Naive B cell (primary cell): ENCODE results near the gene GTPBP10. TPM values are rescaled to one million over a fixed set of nuclear protein-coding genes. Genes with fewer than 3 reads are reported as not detected.
A peak's percentile ranks its signal among the peaks of the same experiment; 100 is the strongest.

Experiments used
- ATAC-seq, 2 donors: fragments of 150-1000 bp; cut with Tn5 transposase; 2 replicates each; pipeline ENCODE4 v1.10.0; 2021; ENCODE audit warnings: low read depth in 2 of 2, mild to moderate bottlenecking in 2 of 2, moderate library complexity in 2 of 2
- DNase-seq: peaks from one replicate; pipeline ENCODE4 v3.0.0; 2022
- H3K27ac Mint-ChIP-seq, 6 donors: one replicate each; pipeline ENCODE4 v1.8.0; 2020 to 2022; ENCODE audit warnings: mild to moderate bottlenecking in 6 of 6, mixed read lengths in 6 of 6, moderate library complexity in 5 of 6, inconsistent platforms in 2 of 6
- H3K27me3 Mint-ChIP-seq, 3 donors: one replicate each; pipeline ENCODE4 v1.8.0; 2021 to 2022; ENCODE audit warnings: mixed read lengths in 3 of 3, mild to moderate bottlenecking in 1 of 3
- H3K36me3 Mint-ChIP-seq, 2 donors: one replicate each; pipeline ENCODE4 v1.8.0; 2020 to 2022; ENCODE audit warnings: mixed read lengths in 2 of 2, inconsistent platforms in 1 of 2, mild to moderate bottlenecking in 1 of 2
- H3K4me1 Mint-ChIP-seq, 3 donors: one replicate each; pipeline ENCODE4 v1.8.0; 2020 to 2022; ENCODE audit warnings: mixed read lengths in 3 of 3, inconsistent platforms in 1 of 3, mild to moderate bottlenecking in 1 of 3, moderate library complexity in 1 of 3
- H3K4me3 Mint-ChIP-seq, 8 donors: one replicate each; pipeline ENCODE4 v1.8.0; 2020 to 2022; ENCODE audit warnings: mild to moderate bottlenecking in 8 of 8, mixed read lengths in 8 of 8, moderate library complexity in 8 of 8, inconsistent platforms in 2 of 8
- H3K9me3 Mint-ChIP-seq, 7 donors: one replicate each; pipeline ENCODE4 v1.8.0; 2020 to 2022; ENCODE audit warnings: mixed read lengths in 7 of 7, mild to moderate bottlenecking in 5 of 7, inconsistent platforms in 2 of 7, moderate library complexity in 1 of 7
- polyA plus RNA-seq, 6 donors: library from polyadenylated mRNA; unstranded; fragments of 300-500 nt; fragmentation: Illumina TruSeq; gene quantifications; one replicate each; pipeline ENCODE4 v1.2.3, GENCODE V29; 2021; ENCODE audit warnings: low read depth in 6 of 6

Gene GTPBP10
- polyA plus RNA-seq, 6 donors from 2014 or later = 33.2 to 53.2 (median 47.9) TPM

DNA sequence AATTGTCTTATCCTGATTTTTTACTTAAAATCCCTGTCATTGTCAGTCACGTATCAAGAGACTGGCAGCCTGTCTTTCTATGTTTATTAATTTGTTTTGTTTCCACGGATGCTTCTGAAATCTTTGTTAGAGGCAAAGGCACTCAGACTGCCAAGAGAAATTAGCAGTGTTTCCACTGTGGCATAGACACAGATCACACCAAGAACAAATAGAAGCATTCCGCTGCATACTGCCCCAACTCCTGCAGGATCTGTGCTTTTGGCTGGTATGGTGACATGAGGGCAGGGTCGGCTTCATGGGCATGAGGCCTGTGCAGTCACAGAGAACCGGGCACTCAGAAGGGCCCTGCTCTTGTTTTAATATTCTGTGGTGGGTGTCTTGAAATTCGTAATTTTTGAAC is 75.1 kb downstream of the GTPBP10 start:
- no peaks in the 10 kb centered on the region for H3K9me3 Mint-ChIP-seq
- no peak overlapping the region for H3K27ac Mint-ChIP-seq
- H3K4me3 Mint-ChIP-seq = no peak overlapping the region
- H3K27me3 Mint-ChIP-seq = no peaks in the 10 kb centered on the region
- no peak for DNase-seq
- no peaks in the 10 kb centered on the region for H3K4me1 Mint-ChIP-seq
- ATAC-seq = no peak
- H3K36me3 Mint-ChIP-seq = no peaks in the 10 kb centered on the region

DNA sequence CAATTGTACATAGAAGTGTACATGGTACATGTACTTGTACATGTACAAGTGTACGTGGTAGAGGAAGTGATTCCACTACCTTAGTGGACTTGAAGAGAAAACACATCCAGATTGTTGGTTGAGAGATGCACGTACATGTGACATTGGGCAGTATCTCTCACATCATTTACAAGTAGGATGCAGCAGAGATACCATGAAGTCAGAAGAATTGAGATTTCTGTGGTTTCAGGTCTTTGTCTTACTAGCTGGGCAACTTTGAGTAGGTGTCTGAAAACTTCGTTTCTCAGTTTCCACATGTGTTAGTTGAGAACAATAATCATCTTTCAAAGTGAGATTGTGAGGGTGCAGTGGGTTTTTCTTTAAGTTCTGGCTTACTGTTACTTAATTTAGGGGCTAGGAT is 78.2 kb downstream of the GTPBP10 start:
- ATAC-seq = no peak
- Mint-ChIP-seq H3K27me3 (peaks cover 0 to 7% (median 0%) of the 10 kb centered on the region in 3 donors), H3K36me3 (no peaks in the 10 kb centered on the region), H3K27ac (no peak overlapping the region), H3K4me1 (no peaks in the 10 kb centered on the region), H3K9me3 (no peaks in the 10 kb centered on the region), H3K4me3 (no peak overlapping the region)
- DNase-seq = no peak

GRCh38 chr7:90425376-90425775 is 78.9 kb downstream of the GTPBP10 start:
- Mint-ChIP-seq H3K9me3 (no peaks in the 10 kb centered on the region), H3K27me3 (peaks cover 2 to 13% (median 6%) of the 10 kb centered on the region in 3 donors), H3K4me1 (no peaks in the 10 kb centered on the region), H3K36me3 (no peaks in the 10 kb centered on the region), H3K4me3 (no peak overlapping the region), H3K27ac (no peak overlapping the region)
- DNase-seq = no peak
- no peak for ATAC-seq

- peaks cover 0 to 26% (median 13%) of the 10 kb centered on the region in 7 donors for H3K9me3 Mint-ChIP-seq
- no peaks in the 10 kb centered on the region for H3K4me1 Mint-ChIP-seq
- peaks cover 15 to 42% (median 34%) of the 10 kb centered on the region in 3 donors for H3K27me3 Mint-ChIP-seq
- no peak overlapping the region for H3K4me3 Mint-ChIP-seq
- ATAC-seq (no peak), DNase-seq (no peak)
- H3K36me3 Mint-ChIP-seq = peaks cover 0 to 5% of the 10 kb centered on the region in 2 donors
- H3K27ac Mint-ChIP-seq = no peak overlapping the region
Observed at GRCh38 chr7:90430614-90431460, 84.3 kb downstream of the GTPBP10 start.

GRCh38 chr7:90432752-90433151 is 86.2 kb downstream of the GTPBP10 start:
- H3K4me1 Mint-ChIP-seq = no peaks in the 10 kb centered on the region
- H3K36me3 Mint-ChIP-seq = peaks cover 0 to 5% of the 10 kb centered on the region in 2 donors
- DNase-seq (no peak), ATAC-seq (no peak)
- H3K9me3 Mint-ChIP-seq = peaks cover 0 to 37% (median 13%) of the 10 kb centered on the region in 7 donors
- no peak overlapping the region for H3K4me3 Mint-ChIP-seq
- H3K27me3 Mint-ChIP-seq = peaks cover 22 to 49% (median 48%) of the 10 kb centered on the region in 3 donors
- H3K27ac Mint-ChIP-seq = no peak overlapping the region

DNA sequence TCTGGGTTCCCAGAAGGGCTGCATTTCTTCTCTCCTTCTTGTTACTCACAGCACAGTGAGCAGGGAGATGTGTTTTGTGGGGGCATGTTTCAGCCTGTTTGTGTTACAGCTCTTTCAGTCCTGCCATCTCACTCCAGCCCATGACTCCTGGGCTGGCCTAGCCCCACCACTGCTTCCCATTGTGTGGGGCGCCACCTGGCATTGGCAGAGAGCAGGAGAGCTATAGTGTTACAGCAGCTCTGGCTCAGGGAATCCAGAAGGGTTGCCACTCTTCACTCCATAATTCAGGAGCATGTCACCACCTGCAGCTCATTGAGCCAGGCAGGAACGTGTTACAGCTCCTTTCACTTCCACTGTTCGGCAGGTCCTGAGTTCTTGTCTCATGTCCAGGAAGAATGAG is 86.7 kb downstream of the GTPBP10 start:
- H3K4me1 Mint-ChIP-seq = no peaks in the 10 kb centered on the region
- H3K27ac Mint-ChIP-seq = no peak overlapping the region
- ATAC-seq = no peak
- H3K36me3 Mint-ChIP-seq = peaks cover 0 to 5% of the 10 kb centered on the region in 2 donors
- H3K9me3 Mint-ChIP-seq = peaks cover 0 to 41% (median 15%) of the 10 kb centered on the region in 7 donors
- peak overlapping the region in 1 of 8 donors; percentile 10 for H3K4me3 Mint-ChIP-seq
- DNase-seq = no peak
- peaks cover 25 to 52% (median 48%) of the 10 kb centered on the region in 3 donors for H3K27me3 Mint-ChIP-seq

Other genes with a start within 250 kb of the GTPBP10 start
- under 1 TPM in 1 of 6 donors, not detected in 5; 0.83 TPM for gene STEAP1, start 192.2 kb upstream of the GTPBP10 start, polyA plus RNA-seq
- not detected for gene STEAP2, start 135.0 kb upstream of the GTPBP10 start, polyA plus RNA-seq
- gene CFAP69, start 101.5 kb upstream of the GTPBP10 start, polyA plus RNA-seq = not detected
- not detected for gene FAM237B, start 25.4 kb upstream of the GTPBP10 start, polyA plus RNA-seq
- gene CLDN12, start 56.7 kb downstream of the GTPBP10 start, polyA plus RNA-seq = 1 to 10 TPM in 1 of 6 donors, under 1 TPM in 4, not detected in 1; 0.35 to 1.5 (median 0.60) TPM
- not detected for gene PTTG1IP2, start 122.9 kb downstream of the GTPBP10 start, polyA plus RNA-seq
- gene CDK14, start 249.6 kb downstream of the GTPBP10 start, polyA plus RNA-seq = 10 to 100 TPM; 22.8 to 55.5 (median 42.3) TPM